Left ventricle myocardium superior (tissue), 1 donor: ENCODE results near the gene BCAS1. TPM values are rescaled to one million over a fixed set of nuclear protein-coding genes. Genes with fewer than 3 reads are reported as not detected.

Experiments used
- ATAC-seq: fragments of 200-7000 bp; cut with Tn5 transposase; one replicate; pipeline ENCODE4 v1.9.1; 2020; ENCODE audit warnings: mild to moderate bottlenecking, moderate library complexity
- DNase-seq: peaks from one replicate; pipeline ENCODE4 v3.0.0-alpha.2; 2020
- intact Hi-C: fragments of 100-400 bp; cut with micrococcal nuclease; formaldehyde crosslinking; loops from one replicate; pipeline ENCODE4 v1.11.0; 2022
- total RNA-seq: library from RNA; stranded (reverse); fragmentation: NEBNext Ultra II Directional; extraction: Animal tissue kit (Norgen Biotek cat#: 25700); gene quantifications from one replicate; pipeline ENCODE4 v1.2.1, GENCODE V29; 2021
- donor health status: DM: no; HTN: yes; CAD: no; lungs with severe emphysema.

BCAS1 gene
- total RNA-seq, 1 donor from 2014 or later = not detected

GRCh38 chr20:53907968-53908751, 162.2 kb downstream of the BCAS1 start:
- DNase-seq = no peak
- no peak for ATAC-seq
- intact Hi-C loops = no loop called here

- intact Hi-C loops = no loop called here
- ATAC-seq (no peak), DNase-seq (no peak)
Observed at GRCh38 chr20:53905820-53906191, 164.6 kb downstream of the BCAS1 start.

- DNase-seq = no peak
- intact Hi-C loops = no loop called here
- ATAC-seq = no peak
Observed at GRCh38 chr20:53905019-53905819, 165.2 kb downstream of the BCAS1 start.

GRCh38 chr20:53904261-53904660, 166.1 kb downstream of the BCAS1 start:
- ATAC-seq (no peak), DNase-seq (no peak)
- intact Hi-C loops = no loop called here

GRCh38 chr20:53903652-53903987, 166.8 kb downstream of the BCAS1 start:
- ATAC-seq = no peak
- intact Hi-C loops = no loop called here
- DNase-seq = no peak

GRCh38 chr20:53902968-53903651, 167.3 kb downstream of the BCAS1 start:
- ATAC-seq = no peak
- no peak for DNase-seq

GRCh38 chr20:53901497-53902096, 168.8 kb downstream of the BCAS1 start:
- no peak for DNase-seq
- intact Hi-C loops = no loop called here
- ATAC-seq = no peak

More at GRCh38 chr20:53902968-53903651, 167.3 kb downstream of the BCAS1 start:
- intact Hi-C loops = no loop called here

- intact Hi-C loops = no loop called here
- DNase-seq = no peak
- no peak for ATAC-seq
Observed at GRCh38 chr20:53901064-53901463, 169.3 kb downstream of the BCAS1 start.

GRCh38 chr20:53900380-53900999, 169.9 kb downstream of the BCAS1 start:
- DNase-seq (no peak), ATAC-seq (peak; percentile 74)
- intact Hi-C loops = no loop called here

GRCh38 chr20:53899351-53900167, 170.8 kb downstream of the BCAS1 start:
- no peak for DNase-seq
- peak; percentile 50 for ATAC-seq
- intact Hi-C loops = no loop called here

- intact Hi-C loops = no loop called here
- DNase-seq (no peak), ATAC-seq (no peak)
Observed at GRCh38 chr20:53898556-53898931, 171.8 kb downstream of the BCAS1 start.

GRCh38 chr20:53897884-53898555, 172.4 kb downstream of the BCAS1 start:
- ATAC-seq (peak; percentile 44), DNase-seq (no peak)
- intact Hi-C loops = no loop called here

- ATAC-seq (no peak), DNase-seq (no peak)
- intact Hi-C loops = no loop called here
Observed at GRCh38 chr20:53896647-53897046, 173.7 kb downstream of the BCAS1 start.

GRCh38 chr20:53896041-53896440, 174.4 kb downstream of the BCAS1 start:
- DNase-seq (no peak), ATAC-seq (no peak)
- intact Hi-C loops = no loop called here

GRCh38 chr20:53895385-53895755, 175.0 kb downstream of the BCAS1 start:
- intact Hi-C loops = no loop called here
- ATAC-seq = no peak

GRCh38 chr20:53894707-53895384, 175.5 kb downstream of the BCAS1 start:
- intact Hi-C loops = no loop called here
- DNase-seq (no peak), ATAC-seq (no peak)

More at GRCh38 chr20:53895385-53895755, 175.0 kb downstream of the BCAS1 start:
- DNase-seq = no peak
